Breast epithelium (tissue), 3 donors: ENCODE measurements around the gene MAGT1.
"Not testable (repeated sequence)": the region's sequence is repeated elsewhere in the genome, so short reads cannot be mapped to it uniquely, and the experiment has no call there.

Experiments used
- CTCF ChIP-seq, 3 donors: fragments of 450-650 bp; IDR thresholded peaks; one replicate each; pipeline ENCODE4 v1.5.1; 2016 to 2017; ENCODE audit warnings: antibody characterized with exemption in 3 of 3, mild to moderate bottlenecking in 3 of 3, moderate library complexity in 3 of 3
- POLR2A ChIP-seq: fragments of 450-650 bp; IDR thresholded peaks from one replicate; pipeline ENCODE4 v1.6.1; 2016; ENCODE audit warnings: antibody characterized with exemption, mild to moderate bottlenecking, moderate library complexity
- POLR2AphosphoS5 ChIP-seq, 3 donors: sonication (generic); formaldehyde crosslinking; IDR thresholded peaks; one replicate each; pipeline ENCODE4 v1.6.1; 2017; ENCODE audit warnings: antibody characterized with exemption in 3 of 3

GRCh38 chrX:77881418-77881817, 13.8 kb downstream of the MAGT1 start:
- TF ChIP-seq CTCF (IDR thresholded peaks at IDR 0.05); POLR2AphosphoS5 (IDR thresholded peaks at IDR 0.05); POLR2A: not testable (repeated sequence)
